ENCODE results near the gene GRAP2.
"Not testable (repeated sequence)": the region's sequence is repeated elsewhere in the genome, so short reads cannot be mapped to it uniquely, and the experiment has no call there.

Gene GRAP2

DNA sequence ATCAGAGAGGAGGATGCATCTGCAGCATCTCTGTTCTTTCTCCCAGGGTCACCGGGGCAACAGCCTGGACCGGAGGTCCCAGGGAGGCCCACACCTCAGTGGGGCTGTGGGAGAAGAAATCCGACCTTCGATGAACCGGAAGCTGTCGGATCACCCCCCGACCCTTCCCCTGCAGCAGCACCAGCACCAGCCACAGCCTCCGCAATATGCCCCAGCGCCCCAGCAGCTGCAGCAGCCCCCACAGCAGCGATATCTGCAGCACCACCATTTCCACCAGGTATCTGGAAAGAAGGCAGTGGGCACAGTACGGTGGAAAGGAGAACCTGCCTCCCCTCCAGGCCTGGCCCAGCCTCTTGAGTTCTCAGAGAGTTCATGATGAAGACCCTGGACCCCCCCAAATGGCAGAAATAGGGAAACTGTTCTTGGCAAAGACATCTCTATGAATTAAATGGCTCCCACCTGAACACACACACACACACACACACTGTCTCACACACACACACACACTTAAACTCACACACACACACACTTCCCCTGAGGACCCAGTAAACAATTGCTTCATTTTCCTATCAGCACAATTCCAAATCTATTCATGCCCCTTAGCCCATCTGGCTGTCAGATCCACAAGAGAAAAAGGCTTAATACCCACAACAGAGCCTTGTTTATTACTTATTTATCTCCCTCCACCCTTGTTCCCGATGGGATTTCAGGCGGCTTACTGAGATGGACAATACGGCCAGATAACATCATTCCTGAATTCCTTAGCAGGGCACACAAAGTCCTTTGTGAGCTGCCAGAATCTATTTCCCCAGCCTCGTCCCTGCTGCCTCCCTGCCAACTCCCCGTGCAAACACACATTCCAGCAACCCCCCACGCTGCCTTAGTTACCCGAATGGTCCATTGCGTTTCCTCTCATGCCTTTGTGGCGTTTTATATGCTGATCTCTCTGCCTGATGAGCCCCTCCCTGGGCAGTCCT is 67.4 kb downstream of the GRAP2 start:
- DNase-seq: peak; percentile 18

DNA sequence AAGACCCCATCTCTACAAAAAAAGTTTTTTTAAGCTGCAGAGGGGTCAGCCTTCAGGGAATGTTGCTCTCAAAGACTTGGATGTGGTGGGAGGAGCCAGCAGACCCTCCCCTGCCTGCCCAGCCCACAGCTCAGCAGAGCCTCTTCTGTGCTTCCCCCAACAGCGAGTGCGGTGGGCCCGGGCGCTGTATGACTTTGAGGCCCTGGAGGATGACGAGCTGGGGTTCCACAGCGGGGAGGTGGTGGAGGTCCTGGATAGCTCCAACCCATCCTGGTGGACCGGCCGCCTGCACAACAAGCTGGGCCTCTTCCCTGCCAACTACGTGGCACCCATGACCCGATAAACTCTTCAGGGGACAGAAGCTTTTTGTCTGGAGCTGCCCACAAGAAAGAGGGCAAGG is 69.9 kb downstream of the GRAP2 start:
- no peak for DNase-seq

DNA sequence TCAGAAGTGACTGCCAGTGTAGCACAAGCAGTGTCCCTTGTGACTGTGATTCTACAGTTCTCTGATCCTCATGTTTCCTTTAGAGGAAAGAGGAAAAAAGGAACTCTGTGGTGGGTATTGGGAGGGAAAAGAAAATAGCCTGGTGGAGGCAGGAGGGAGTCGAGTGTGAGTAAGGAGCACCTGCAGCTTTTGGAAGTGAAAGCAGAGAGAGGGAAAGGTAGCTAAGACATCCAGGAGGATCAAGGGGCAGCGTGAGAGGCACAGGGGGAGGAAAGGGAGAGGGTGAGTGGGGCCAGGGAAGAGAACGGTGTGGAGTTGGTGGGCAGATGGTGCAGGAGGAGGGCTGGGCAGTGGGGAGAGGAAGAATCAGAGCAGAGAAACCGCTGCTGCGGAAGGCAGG is 71.8 kb downstream of the GRAP2 start:
- peak; percentile 15 for DNase-seq

DNA sequence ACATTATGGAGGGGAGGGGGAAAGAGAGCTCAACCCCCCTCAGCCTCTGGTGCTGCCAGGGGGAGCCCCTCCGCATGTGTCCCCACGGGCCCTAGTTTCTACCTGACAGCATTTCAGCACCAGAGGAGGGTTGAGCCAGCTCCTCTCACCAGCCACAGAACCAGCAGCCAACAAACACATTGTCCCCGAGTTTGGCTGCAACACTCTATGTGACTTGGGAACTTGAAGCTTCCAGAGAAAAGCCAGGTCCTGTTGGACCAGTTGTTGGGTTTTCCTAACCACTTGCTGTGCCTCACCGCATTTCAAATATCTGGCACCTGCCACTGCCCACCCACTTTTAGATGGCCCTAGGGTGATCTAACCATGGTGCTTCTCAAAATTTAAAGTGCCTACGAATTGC is 72.8 kb downstream of the GRAP2 start:
- DNase-seq: no peak

DNA sequence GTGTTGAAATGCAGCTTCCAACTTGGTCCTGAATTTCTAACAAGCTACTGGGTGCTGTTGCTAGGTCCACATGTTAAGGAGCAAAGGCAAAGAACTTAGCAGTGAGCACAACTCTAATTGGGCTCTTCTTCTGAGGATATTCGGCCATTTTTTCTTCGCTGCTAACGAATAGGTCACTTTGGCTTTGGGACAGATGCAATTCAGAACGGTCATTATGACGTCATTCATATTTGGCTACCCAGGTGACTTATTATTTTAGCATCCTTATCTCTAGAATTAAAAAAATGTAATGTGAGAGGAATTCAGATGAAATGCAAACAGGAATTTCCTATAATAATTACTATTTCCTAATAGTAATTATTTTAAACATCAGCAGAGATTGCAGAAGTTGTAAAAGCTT is 73.2 kb downstream of the GRAP2 start:
- no peak for DNase-seq

DNA sequence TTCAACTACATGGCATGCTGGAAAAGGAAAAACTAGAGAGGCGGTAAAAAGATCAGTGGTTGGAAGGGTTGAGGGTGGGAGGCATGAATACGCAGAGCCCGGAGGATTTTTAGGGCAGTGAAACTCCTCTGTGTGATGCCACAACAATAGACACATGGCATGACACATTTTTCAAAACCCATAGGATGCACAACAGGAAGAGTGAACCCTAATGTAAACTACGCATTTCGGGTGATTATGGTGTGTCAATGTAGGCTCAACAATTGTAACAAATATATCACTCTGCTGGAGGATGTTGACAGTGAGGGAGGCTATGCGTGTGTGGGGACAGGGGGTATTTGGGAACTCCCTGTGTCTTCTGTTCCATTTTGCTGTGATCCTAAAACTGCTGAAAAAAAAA is 78.2 kb downstream of the GRAP2 start:
- no peak for DNase-seq

DNA sequence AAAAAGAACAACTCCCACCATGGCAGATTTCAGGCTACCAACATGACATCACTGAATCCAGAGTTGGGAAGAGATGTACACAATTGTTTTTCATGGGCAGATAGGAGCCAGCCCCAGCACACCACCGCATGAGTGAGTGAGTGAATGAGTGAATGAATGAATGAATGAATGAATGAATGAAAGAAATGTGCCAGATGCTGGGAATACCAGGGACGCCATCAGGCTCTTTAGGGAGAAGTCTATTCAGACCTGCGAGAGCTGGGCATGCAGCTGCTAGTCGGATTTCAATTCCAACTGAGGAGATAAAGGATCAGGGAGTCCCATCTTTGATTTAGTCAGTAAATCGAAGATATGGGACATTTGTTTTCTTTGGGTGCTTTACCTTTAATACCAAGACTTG is 78.6 kb downstream of the GRAP2 start:
- no peak for DNase-seq

DNA sequence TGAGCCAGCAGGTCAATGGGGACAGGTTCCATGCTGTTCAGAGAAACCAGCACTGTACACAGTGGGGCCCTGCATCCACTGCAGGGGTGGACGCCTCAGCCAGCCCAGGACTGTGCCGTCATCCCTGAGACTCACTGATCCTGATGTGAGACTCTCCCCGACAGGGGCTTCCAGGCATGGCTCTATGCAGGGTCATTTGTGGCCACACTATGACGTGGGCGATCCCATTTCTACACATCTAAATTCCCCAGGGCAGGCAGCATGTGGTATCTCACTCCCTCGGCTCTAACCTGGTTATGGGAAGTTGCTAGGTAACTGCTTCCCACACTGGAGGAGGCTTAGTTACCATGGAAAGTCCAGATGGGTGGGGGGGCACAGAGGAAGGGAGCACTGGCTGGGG is 79.7 kb downstream of the GRAP2 start:
- DNase-seq: peak; percentile 81

DNA sequence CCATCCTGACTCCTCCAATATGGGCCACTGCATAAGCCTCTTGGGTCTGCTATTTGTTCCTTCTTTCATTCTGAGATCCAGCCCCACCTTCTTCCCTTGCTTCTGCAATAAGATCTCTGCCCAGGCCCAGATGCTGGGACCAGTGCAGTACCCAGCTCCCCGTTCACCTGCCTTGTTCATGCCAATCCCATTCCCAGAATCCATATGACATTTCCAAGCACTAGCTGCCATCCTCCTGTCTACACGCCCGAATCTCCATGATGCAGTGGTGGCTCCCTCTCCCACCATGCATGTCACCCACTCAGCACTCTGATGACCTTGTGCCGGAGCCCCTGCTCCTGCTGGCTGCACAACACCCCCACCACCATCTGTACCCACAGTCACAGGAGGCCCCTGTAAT is 82.5 kb downstream of the GRAP2 start:
- DNase-seq: no peak

DNA sequence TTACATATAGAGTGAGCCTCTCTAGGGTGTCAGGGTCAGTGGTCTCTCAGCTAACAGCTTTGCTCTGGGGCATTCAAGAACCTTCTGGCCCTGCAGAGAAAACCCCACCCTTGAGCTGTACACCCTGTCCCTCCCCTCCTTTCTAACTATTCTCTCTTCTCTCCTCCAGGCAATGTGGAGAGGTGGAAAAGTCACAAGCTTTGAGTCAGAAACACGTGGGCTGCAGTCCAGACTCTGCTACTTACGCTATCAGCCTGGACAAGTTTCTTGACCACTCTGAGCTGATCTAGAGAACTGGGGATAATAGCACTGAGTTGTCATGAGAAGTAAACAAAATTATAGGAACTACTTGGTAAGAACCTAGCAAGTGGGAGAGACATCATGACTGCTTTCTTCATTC is 83.1 kb downstream of the GRAP2 start:
- no peak for DNase-seq

DNA sequence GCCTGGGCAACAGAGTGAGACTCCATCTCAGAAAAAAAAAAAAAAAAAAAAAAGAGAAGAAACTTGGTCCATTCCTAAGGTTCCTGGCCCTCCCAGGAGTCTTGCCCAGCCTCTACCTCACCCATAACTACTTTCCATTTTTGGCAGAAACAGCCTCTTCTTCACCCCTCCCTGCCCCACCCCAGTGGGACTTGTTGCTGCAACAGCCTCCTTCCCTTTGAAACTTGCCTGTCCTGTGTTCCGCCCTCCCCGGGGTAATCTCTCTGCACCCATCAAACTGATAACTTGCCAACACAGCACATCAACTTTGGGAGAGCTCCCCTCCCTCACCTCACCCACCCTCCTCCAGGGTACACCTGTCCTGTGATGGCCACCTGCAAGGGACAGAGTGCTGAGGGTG is 83.9 kb downstream of the GRAP2 start:
- DNase-seq: no peak

DNA sequence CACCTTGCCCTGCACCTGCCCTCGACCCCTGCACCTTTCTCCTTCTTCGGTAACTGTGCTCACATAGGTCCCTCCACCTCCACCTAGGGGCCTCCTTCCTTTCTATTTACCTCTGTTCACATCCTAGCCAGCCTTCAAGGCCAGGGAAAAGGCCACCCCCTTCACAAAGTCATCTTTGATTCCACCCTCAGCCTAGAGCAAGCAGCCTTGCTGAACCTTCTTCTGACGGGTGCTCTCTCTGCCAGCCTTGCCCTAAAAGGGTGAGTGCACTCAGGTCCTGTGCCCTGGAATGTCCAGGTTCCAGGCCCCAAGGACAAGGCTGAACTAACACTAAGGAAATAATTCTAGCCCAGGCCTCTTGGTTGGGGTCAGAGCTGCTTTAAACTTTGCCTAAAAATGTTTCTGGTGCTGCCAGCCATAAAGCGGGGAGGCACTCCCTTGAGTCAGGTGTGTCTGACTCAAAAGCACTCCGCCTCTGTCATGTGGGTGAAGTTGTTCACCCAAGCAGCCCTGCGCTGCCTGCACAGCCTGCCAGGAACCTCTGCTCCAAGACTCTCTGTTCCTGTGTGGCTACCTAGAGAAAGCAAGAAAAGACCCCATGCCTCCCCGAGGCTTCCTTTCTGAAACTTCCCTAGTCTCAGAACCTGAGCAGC is 84.6 kb downstream of the GRAP2 start:
- no peak for DNase-seq

DNA sequence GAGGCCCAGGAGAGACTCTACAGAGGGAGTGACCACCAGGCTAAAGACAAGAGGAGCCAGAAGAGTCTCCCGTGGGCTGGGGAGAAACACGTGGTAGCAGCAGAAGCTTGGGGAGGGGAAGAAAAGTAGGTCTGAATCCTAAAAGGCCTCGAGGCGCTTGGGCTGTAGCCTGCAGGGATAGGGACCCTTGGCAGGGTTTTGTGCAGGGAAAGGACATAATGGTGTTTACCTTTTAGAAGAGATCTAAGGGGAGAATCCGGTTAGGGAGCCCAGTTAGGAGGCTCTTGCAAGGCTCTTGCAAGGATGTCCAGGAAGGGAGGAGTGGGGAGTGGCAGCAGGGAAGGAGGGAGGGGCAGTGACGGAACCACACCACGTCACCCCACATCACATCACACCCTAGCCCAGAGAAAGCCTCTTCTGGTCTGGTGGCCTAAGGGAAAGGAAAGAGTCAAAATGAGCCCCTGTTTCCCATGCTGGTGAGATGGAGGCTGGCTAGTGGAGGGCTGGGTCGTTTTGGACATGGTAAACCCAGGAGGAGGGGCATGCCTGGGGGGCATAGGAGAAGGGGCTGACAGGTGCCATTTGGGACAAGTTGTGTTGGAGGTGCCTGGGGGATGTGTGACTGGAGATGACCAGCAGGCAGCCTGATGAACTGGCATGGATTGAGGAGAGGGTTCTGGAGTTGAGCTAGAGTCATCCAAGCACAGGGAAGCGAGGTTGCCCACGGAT is 87.7 kb downstream of the GRAP2 start:
- no peak for DNase-seq

DNA sequence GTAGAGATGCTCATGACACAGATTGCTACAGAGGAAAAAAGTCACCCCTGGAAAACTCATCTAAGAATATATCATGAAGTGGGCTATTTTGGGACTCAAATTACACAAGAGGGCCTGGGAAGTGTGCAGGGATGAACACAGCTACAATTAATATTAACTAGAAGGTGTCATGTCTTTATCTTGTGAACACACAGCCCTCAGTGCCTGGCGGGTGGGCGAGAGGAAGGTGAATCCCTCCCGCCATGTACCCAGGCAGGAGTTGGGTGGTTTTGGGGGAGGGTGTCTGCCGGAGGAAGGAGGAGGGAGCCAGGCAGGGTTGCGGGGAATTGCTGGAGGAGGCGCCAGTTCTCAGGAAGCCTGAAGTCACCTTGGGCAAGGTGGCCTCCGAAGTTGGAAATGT is 88.7 kb downstream of the GRAP2 start:
- DNase-seq: no peak

DNA sequence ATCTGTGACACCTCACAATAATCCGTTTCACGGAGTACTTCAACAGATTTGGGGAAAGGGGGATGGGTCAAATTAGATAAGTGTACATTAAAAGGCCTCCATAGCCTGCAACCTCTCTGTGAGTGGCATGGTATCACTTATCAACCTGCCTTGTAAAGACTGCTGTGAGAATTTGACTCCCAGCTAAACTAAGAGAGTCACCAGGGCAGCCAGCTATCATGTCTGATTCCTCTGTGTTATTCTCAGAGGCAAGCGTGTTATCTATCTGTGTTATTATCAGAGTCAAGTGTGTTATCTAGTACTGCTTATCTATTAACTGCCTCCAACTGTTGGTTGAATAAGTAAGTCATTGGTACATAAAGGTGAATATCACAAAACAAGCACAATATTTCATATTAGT is 89.8 kb downstream of the GRAP2 start:
- DNase-seq: peak; percentile 55

DNA sequence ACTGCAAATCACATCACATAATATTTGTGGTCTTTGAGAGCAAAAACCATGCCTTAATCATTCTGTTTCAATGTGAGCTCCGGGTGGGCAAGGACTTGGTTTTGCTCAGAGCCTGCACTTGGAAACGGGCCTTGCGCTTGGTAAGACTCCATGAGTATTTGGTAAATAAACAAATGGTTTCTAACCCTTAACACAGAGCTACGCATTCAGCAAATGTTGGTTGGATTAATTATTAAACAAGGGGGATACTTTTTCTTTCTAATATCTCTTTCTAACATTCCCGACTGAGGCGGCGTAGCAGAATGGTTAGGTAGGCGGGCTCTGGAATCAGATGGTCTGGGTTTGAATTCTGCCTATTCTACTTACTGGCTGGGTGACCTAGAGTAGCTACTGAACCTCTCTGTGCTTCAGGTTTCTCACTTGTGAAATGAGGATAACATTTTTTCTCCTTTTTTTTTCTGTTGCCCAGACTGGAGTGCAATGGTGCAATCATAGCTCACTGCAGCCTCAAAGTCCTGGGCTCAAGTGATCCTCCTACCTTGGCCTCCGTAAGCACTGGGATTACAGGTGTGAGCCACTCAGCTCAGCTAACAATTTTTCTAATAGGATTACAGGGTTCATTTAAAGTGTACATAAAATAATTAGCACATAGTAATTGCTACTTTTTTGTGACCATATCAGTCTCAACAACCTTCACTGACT is 90.4 kb downstream of the GRAP2 start:
- DNase-seq: no peak

DNA sequence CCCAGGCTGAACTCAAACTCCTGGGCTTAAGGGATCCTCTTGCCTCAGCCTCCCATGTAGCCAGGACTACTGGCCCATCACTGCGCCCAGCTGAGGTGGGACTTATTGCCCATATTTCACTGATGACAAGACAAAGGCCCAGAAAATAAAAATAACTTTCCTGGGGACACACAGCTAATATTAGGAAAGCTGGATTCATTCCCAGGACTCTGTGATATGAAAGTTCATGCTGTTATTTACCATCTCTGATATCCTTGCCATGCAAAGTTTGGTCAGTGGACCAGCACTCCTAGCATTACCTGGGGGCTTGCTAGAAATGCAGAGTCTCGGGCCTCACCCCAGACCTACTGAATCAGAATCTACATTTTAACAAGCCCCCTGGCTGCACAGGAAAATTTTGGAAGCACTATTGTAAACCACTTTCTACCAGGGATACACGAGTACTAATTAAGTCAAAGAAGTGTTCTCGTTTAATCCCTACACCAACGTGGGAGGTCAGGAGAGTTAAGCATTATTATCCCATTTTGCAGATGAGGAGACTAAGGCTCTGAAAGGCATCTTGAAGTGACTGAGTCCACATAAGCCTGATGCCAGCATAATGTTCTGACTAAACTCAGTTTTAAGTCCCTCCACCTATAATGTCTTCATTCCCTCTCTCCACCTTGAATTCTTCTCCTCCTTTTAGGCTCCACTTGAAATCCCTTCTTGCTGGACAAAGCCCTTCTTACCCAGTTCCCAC is 91.4 kb downstream of the GRAP2 start:
- DNase-seq: no peak

DNA sequence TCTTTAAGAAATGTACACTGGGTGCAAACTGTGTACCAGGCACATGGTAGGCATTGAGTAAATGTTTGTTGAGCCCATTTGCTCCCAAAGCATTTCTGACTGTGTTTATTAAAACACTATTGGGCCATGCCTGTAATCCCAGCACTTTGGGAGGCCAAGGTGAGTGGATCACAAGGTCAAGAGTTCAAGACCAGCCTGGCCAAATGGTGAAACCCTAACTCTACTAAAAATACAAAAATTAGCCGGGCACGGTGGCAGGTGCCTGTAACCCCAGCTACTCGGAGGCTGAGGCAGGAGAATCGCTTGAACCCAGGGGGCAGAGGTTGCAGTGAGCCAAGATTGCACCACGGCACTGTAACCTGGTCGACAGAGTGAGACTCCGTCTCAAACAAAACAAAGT is 92.0 kb downstream of the GRAP2 start:
- DNase-seq: not testable (repeated sequence)

DNA sequence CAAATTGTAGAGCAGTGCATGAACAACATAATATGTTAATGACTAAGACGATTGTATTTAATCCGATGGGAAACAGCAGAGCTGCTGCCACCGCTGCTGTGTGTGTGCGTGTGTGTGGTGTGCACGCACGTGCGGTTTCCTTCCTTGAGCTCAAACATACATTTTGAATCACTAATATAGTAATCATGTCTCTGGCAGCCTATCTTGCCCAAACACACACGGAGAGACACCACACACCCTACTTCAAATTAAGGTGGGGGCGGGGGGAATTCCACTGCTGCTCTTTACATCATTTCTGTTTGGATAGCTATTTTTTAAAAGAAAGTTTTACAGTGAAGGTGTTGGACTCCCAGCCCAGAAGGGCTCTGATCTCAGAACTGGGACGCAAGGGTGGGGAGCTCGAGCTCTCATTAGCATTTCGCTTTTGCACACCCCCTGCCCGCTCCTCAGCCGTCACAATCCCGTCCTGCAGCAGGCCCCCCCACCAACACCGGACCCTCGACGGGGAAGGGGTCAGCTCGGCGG is 93.2 kb downstream of the GRAP2 start:
- peak; percentile 50 for DNase-seq

DNA sequence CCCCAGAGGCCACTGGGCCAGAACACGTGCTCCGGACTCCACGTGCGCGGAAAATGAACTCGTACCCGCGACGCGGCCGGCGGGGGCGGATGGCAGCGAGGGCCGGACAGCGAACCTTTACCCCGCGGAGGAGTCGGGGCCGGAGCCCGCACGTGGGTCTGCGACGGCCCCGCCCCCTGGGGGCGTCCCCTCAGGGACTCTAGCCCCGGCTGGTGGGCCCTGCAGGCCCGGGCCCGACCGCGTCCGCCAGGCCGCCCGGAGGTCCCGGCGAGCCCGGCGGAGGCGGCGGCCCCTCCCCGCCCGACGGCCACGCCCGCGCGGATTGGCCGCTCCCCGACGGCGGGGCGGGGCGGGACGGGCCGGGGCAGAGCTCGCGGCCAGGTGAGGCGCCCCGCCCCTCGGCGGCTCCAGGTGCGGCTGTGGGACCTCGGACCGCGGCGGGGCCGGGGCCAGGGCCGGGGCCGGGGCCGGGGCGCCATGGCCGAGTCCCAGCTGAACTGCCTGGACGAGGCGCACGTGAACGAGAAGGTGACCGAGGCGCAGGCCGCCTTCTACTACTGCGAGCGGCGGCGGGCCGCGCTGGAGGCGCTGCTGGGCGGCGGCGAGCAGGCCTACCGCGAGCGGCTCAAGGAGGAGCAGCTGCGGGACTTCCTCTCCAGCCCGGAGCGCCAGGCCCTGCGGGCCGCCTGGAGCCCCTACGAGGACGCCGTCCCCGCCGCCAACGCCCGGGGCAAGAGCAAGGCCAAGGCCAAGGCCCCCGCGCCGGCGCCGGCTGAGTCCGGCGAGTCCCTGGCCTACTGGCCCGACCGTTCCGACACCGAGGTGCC is 93.9 kb downstream of the GRAP2 start, which contains the start of gene FAM83F:
Gene FAM83F (plus strand): TSS at position 389 of the 827 bp plus-strand sequence. CDS start 89 bp downstream, at position 478.
- DNase-seq: no peak

Measured in NCI-H82 (cell line).